HG02973 (cell line): Measurements from ENCODE around the gene TBC1D23.
"Not testable (repeated sequence)": the region's sequence is repeated elsewhere in the genome, so short reads cannot be mapped to it uniquely, and the experiment has no call there.

Experiments used
- ATAC-seq: cut with Tn5 transposase; IDR thresholded peaks from one replicate; pipeline ENCODE4 v1.9.1; 2021; ENCODE audit warnings: moderate library complexity; ENCODE audit not compliant: unreplicated experiment

The TBC1D23 gene

DNA sequence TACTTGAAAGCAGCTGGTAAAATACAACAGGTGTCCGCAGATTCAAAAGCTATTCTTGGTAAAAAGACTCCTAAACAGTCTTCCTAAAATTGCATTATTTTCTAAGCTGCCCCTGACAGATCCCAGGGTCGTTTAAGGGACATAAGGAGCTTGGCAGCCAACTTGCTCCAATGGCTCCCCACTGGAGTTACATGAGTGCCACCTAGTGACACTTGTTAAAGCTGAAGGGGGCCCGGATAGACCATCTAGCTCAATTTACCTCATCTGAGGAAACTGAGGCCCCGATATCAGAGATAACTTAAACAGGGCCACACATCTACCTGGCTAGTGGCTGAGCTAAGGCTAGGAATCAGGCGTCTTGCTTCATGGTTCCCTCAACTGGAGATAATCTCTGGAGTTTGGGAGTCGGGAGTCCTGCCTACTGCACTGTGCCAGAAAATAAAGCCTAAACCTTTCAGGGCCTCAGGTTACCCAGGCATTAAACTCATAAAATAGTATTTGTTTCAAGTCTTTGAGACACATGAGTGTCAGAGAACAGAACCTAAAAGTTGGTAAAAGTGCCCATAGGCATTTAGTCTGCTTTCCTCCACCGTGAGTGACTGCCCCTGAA, 6.5 kb upstream of the TBC1D23 start:
- no peak for ATAC-seq

GRCh38 chr3:100256731-100257151, 4.1 kb upstream of the TBC1D23 start:
- ATAC-seq = no peak

- no peak for ATAC-seq
These were observed 3.2 kb upstream of the TBC1D23 start for GRCh38 chr3:100257586-100257985.

DNA sequence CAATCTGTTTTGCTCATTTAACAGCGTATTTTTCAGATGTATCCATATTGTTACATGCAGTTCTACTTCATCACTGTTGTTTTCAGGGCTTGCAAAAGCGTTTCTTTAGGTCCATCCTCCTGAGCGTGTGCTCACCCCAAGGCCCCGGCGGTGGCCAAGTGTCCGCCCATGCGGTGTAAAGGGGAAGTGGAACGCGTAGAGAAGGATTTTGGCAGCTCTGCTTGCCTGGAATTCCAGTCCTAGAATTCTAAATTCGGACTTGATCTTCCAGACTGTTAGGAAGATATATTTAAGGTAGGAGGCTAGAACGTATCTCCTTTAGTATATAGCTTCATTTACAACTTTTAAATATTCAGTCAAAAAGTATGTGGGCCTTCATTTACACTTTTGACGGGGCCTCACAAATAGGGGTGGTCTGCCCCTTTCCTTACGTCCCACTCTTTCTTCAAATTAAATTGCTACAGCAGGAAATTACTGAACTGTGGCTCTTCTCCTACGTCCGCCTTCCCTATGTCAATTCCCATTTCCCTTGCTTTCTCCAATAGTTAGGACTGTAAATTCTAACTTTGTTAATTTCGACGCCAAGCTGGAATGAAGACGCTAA, 609 bp upstream of the TBC1D23 start:
- ATAC-seq = no peak

- ATAC-seq = no peak
These were observed 702 bp downstream of the TBC1D23 start for GRCh38 chr3:100261485-100261903.

- ATAC-seq = not testable (repeated sequence)
These were observed 2.1 kb downstream of the TBC1D23 start for GRCh38 chr3:100262925-100263324.

DNA sequence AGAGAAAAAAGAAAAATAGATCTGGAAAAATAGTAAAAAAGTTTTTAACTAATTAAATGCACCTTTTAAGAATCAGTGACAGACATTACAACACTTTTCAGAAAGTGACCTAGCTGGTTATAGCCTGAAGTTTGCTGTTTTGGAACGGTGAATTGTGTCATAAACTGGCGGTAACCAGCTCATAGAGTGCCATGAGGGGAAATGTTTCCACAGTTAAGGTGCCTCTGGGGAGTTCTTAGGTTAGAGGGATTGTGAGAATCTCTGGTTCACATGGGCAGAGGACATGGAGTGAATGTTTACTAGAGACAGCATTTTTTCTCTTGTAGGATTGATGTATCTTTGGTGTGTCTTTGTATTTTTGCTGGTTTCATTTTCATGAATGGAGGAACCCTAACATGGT, 2.8 kb downstream of the TBC1D23 start:
- no peak for ATAC-seq

DNA sequence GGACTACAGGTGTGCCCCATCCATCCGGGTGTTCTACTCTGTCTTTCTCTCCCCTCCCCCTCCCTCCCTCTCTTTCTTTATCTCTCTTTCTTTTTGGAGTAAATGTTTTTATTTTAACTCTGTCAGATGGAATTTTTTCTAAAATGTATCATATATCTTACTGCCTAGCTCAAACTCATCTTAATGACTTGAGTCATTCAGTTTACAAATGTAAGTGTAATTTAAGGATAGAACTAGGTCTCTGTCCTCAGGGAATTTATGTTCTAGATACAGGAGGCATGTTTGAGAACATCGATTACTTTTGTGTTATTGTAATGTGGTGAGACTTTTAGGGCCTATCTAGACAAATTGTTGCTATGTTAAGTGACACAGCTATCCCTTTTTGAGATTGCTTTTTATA, 3.5 kb downstream of the TBC1D23 start:
- ATAC-seq = no peak

- no peak for ATAC-seq
These were observed 4.2 kb downstream of the TBC1D23 start for GRCh38 chr3:100265016-100265415.

- ATAC-seq = no peak
These were observed 5.7 kb downstream of the TBC1D23 start for GRCh38 chr3:100266531-100266930.

DNA sequence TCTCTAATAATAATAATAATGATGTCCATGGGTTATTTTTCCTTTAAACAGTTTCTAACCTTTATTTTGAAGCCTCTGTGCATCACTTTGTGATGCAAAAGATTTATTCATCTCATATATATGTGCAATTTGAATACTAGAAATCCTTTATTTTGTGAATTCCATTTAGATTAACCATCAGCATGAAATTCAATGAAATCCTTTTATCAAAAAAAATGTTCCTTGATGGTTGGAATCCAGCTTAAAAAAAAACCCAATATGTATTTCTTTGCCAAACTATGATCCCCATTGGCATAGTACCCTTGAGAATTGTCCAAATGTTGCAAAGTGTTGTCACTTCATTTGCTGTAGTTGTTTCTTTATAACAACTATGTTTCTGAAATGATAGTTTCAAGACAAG, 7.4 kb downstream of the TBC1D23 start:
- ATAC-seq = no peak

GRCh38 chr3:100269001-100269400, 8.2 kb downstream of the TBC1D23 start:
- ATAC-seq = no peak

DNA sequence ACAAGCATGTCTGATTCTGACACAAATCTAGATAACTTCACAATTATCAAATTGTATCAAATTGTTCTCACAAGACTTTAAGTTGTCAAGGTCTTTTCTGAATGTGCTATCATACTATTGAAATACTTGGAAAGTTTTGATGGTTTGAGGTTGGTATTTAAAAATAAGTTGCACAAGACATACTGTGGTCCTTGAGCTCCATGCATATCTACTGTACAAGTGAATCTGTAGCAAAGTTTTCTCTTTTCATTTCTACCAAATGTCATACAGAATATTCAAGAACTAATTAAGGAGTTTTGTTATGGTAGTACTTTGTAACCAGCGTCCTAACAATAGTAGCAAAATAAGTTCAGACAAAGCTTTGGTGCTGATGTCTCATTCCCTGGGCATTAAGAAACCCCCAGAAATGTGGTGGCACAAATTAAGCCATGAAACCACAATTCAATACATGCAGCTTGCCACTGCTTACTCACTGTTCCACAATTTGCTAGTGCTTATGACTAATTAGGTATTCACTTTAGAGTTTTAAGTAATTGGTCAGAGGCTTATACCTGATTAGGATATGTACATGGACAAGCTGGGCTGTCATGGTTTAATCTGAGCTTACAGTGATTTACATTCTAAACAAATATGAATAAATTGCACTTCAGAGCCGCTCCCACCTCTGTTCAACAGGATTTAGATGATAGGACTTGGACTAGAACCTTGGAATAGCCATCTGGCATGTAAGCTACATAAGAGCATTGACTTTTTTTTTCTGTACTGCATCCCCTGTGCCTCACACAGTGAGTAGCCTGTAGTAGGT, 8.8 kb downstream of the TBC1D23 start:
- ATAC-seq = no peak

- ATAC-seq = no peak
These were observed 9.4 kb downstream of the TBC1D23 start for GRCh38 chr3:100270215-100270583.

- no peak for ATAC-seq
These were observed 10.7 kb downstream of the TBC1D23 start for GRCh38 chr3:100271522-100271921.

DNA sequence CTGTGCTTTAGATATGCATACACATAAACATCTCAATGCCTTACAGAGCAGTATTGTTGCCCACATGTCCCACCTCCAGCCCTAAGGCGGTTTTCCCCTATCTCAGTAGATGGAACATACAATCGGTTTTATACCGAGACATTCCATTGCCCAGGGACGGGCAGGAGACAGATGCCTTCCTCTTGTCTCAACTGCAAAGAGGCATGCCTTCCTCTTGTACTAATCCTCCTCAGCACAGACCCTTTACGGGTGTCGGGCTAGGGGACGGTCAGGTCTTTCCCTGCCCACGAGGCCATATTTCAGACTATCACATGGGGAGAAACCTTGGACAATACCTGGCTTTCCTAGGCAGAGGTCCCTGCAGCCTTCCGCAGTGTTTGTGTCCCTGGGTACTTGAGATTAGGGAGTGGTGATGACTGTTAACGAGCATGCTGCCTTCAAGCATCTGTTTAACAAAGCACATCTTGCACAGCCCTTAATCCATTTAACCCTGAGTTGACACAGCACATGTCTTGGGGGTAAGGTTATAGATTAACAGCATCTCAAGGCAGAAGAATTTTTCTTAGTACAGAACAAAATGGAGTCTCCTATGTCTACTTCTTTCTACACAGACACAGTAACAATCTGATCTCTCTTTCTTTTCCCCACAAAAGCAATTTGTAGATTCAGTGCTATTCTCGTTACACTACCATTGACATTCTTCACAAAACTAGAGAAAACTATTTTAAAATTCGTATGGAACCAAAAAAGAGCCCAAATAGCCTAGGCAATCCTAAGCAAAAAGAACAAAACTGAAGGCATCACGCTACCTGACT, 12.2 kb downstream of the TBC1D23 start:
- not testable (repeated sequence) for ATAC-seq

- ATAC-seq = no peak
These were observed 13.6 kb downstream of the TBC1D23 start for GRCh38 chr3:100274361-100274760.

- no peak for ATAC-seq
These were observed 16.5 kb downstream of the TBC1D23 start for GRCh38 chr3:100277255-100277800.

DNA sequence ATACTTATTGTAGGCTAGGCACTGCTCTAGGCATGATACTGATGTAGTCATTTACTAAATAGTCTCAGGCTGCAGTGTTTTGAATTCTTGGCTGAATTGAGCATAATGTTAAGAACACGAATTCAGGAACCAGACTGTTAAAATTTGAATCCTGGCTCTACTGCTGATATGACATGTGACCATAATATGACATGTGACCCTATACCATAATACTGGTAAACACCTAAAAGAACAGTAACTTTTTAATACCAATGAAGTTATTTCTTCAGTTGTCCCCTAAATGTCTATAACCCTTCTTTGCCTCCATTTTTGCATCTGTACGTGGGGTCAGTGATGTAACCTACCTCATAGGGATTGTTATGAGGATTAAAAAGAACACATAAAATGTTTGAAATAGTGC, 18.1 kb downstream of the TBC1D23 start:
- no peak for ATAC-seq

- ATAC-seq = no peak
These were observed 27.6 kb downstream of the TBC1D23 start for GRCh38 chr3:100288288-100288894.

GRCh38 chr3:100289339-100289738, 28.5 kb downstream of the TBC1D23 start:
- ATAC-seq = no peak
